ENCODE measurements around the gene AGO3.

DNA sequence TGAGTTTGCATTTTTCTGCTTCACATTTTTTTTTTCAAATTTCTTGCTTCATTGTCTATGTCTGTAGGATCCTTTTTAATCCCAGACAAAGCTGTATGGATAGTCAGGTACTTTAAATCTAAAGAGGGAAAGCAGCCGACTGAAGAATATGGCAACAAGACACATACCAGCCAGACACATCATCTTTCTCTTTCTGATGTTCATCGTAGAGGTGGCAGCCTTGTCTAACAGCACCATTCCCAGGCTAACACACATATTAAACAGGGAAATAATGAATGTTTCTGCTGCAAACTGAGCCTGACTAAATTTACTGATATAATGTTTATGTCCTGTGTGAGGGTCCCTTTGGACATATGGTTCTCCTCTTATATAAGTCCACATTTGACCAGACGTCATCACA is 149.3 kb downstream of the AGO3 start:
- TF ChIP-seq EZH2 (IDR thresholded peaks at IDR 0.05; ENCODE audit: borderline replicate concordance, control insufficient read depth, low read depth, low read length) (no peak), YBX1 (IDR thresholded peaks at IDR 0.05) (no peak), YY1 (IDR thresholded peaks at IDR 0.05; ENCODE audit: low read depth, low read length) (no peak), SREBF2 (IDR thresholded peaks at IDR 0.05; ENCODE audit: low read length) (no peak), ZZZ3 (IDR thresholded peaks at IDR 0.05; ENCODE audit: control insufficient read depth, insufficient read length, low read depth) (no peak), RCOR1 (conservative IDR thresholded peaks at IDR 0.05; ENCODE audit: low read depth, low read length) (no peak)
- TF ChIP-seq, protein P1, sequence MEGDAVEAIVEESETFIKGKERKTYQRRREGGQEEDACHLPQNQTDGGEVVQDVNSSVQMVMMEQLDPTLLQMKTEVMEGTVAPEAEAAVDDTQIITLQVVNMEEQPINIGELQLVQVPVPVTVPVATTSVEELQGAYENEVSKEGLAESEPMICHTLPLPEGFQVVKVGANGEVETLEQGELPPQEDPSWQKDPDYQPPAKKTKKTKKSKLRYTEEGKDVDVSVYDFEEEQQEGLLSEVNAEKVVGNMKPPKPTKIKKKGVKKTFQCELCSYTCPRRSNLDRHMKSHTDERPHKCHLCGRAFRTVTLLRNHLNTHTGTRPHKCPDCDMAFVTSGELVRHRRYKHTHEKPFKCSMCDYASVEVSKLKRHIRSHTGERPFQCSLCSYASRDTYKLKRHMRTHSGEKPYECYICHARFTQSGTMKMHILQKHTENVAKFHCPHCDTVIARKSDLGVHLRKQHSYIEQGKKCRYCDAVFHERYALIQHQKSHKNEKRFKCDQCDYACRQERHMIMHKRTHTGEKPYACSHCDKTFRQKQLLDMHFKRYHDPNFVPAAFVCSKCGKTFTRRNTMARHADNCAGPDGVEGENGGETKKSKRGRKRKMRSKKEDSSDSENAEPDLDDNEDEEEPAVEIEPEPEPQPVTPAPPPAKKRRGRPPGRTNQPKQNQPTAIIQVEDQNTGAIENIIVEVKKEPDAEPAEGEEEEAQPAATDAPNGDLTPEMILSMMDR (IDR thresholded peaks at IDR 0.05 in 2 of 3, conservative IDR thresholded peaks at IDR 0.05 in 1 of 3; ENCODE audit: control insufficient read depth in 2 of 3, extremely low read depth in 1 of 3, insufficient read depth in 1 of 3, low read depth in 3 of 3, low read length in 3 of 3): no peak
- TF ChIP-seq, protein P2, sequence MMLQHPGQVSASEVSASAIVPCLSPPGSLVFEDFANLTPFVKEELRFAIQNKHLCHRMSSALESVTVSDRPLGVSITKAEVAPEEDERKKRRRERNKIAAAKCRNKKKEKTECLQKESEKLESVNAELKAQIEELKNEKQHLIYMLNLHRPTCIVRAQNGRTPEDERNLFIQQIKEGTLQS (IDR thresholded peaks at IDR 0.05; ENCODE audit: borderline replicate concordance, extremely low read depth, low read depth, low read length): no peak
